ENCODE data around the gene LRRC49.

LRRC49 gene

DNA sequence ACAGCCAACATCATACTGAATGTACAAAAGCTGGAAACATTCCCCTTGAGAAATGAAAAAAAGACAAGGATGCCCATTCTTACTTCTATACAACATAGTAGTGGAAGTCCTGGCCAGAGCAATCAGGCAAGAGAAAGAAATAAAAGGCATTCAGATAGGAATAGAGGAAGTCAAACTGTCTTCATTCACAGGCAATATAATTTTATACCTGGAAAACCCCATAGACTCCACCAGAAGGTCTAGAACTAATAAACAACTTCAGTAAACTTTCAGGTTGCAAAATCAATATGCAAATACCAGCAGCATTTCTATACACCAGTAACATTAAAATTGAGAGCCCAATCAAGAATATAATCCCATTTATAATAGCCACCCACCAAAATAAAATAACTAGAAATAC lies 195.5 kb downstream of the LRRC49 start:
- DNase-seq (ENCODE audit: low spot score): no peak

DNA sequence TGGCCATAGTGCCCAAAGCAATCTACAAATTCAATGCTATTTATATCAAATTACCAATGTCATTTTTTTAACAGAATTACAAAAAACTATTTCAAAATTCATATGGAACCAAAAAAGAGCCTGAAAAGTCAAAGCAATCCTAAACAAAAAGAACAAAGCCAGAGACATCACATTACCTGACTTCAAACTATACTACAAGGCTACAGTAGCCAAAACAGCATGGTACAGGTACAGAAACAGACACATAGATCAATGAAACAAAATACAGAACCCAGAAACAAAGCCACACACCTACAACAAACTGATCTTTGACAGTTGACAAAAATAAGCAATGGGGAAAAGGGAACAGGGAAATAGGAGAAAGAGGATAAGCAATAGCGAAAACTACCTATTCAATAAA lies 196.1 kb downstream of the LRRC49 start:
- DNase-seq (ENCODE audit: low spot score): no peak

DNA sequence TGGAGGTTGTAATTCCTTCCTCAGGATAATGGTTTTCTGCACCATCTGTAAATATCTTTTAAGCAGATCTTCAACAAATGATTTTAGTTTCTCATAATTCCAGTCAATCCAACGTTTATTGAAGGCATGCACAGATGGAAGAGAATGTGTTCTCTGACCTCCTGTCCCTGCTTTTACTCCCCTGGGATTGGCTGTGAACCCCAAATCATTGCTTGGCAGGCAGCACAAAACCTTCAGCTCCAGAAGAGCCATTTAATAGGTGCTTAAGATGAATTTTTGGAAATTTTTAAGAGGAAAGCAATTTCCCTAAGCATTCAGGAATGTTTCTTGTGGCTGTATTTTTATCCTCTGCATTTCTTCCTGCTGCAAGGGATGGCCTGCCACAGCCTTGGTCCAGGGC lies 197.2 kb downstream of the LRRC49 start:
- DNase-seq (ENCODE audit: low spot score): no peak

DNA sequence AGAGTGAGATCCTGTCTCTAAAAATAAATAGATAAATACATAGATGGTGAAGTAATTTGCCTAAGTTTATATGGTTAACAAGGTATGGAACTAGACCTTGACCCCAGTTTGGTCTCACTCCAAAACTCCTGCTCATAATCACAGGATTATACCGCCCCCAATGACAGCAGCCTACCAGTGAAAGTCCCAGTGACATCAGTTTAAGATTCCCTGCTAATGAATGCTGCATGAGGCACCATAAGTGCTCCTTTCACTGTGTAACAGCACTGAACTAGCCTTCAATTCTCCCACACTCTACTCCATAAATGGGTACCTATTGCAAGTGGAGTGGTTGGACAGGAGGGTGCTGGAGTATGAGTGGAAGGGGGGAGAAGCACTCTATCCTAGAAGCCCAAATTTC lies 199.0 kb downstream of the LRRC49 start:
- no peak for DNase-seq (ENCODE audit: low spot score)

DNA sequence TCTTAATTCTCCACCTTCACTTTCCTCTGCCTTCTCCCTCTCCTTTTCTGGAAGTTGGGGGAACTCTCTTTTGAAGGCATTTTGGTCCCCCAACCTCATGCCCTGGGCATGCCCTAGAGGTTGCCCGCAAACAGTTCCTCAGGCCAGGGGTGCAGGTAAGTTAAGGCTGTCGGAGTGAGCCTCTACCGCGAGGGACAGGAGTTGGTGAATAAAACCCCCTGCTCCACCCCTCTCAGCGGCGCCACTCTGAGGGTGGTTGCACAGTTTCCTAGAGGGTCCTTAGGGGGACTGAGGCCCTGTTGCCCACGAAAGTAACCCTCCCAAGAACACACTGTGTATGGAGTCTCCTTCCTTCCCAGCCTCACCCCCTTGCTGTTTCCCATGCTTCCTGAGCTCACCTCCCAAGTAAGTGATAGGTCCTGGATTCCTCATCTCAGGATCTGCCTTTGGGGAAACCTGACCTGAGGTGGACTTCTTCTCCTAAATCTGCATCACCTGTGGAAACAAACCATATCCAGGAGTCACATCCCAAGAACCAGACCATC lies 199.5 kb downstream of the LRRC49 start:
- DNase-seq (ENCODE audit: low spot score): no peak

DNA sequence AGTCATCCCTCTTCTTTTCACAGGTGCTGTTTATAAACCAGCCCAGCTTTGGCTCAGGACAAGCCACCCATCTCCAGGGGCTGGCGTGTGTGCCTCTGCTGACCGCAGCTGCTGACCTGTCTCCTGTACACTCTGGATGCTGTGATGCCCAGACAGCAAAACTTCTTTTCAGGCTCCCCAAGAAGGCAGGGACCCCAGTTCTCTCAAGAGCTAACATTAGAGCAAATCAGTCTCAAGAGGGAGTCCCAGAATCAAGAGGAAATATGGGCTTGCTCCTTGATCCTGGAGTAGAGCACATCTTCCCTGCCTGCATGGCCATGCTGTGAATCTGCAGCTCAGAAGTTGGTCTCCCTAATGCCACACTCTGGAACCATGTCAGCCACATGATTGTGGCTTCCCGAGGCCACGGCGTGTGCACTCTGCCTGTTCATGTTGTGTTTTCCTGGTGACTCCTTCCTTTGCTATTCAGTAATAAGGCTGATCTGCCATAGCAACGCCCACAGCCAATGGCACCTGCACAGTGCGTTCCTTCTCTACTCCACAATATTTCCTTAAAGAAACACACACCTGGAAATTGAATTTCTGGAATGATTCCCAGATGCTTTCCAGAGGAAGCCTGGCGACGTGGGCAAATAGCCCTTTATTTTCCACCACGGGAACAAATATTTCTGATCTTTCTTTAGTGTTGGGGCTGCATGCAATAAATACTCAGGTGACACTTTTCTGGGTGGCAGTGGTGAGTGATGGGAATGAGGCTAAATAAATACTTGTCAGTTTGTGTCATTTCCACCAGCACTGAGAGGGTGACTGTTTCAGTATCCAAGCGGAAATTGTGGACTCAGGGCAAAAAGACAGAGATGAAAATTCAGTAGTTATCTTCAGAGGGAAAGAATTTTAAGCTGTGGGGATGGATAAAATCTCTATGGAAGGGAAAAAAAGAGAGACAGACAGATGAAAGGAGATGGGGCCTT lies 200.7 kb downstream of the LRRC49 start:
- peak; percentile 62 for DNase-seq (ENCODE audit: low spot score)

DNA sequence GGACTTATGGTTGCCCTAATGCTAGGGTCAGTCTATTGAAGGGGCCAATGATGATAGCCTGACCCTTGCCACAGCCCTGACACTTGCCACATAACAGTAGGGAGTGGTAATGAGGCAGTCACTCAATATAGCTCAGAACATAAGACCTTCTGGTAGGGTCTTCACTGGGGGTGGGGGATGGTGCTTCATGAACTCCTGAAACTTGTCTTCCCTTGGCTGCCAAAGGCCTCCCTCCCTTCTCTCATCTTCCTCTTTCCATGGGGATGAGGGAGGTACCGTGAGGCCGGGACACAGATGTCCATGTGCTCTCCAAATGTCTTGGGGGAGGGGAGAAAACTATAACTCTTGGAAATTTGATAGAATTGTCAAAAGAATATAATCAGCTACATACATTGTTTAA lies 201.5 kb downstream of the LRRC49 start:
- DNase-seq (ENCODE audit: low spot score): no peak

DNA sequence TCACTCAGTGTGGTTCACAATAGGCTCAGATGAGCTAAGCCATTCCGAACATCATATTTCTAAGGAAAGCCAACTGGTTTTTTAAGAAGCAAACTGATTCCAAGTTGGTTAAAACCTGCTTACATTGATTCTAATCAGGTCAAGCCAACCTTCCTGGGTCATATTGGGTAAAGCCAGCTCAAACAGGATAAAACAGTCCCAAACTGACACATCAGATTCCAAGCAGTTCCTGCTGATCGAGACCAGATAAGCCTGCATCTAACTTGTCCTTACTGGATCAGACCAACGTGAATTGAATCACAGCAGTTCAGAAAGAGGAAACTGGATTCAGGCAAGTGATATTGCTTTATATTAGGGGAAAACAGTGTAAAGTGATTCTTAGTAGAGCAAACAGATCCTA lies 204.1 kb downstream of the LRRC49 start:
- no peak for DNase-seq (ENCODE audit: low spot score)

DNA sequence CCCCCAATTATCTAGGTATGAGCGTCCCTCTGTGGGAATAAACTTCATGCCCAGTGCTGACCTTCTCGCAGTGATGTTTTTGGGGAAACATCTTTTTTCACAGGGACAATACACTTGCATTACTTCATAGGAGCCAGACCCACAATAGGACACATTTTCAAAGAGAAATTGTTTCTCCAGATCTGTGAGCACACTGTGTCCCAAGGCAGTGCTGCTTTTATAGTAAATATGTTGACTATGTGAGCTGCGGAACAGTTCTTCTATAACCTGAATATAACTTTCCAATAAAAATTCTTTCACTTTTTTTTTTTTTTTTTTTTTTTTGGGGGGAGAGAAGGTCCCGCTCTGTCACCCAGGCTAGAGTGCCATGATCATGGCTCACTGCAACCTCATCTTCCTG lies 205.3 kb downstream of the LRRC49 start:
- no peak for DNase-seq (ENCODE audit: low spot score)

DNA sequence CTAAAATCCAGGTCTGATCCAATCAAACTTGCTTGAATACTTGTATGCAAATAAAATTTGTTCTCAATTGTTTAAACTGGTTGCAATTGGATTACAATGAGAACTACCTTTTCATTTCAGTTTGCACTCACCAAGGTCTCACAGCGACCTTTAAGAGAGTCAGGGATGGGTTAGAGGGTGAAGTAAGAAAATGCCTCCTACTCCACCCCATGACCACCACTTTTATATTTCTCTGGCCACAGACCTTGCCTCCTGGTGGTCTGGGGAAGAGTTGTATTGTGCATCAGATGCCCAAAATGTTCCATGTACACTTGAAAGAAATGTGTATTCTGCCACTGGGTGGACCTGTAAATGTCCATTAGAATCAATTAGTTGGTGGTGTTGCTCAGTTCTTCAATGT lies 206.3 kb downstream of the LRRC49 start:
- DNase-seq (ENCODE audit: low spot score): no peak
